ENCODE results near the gene PDE11A.
"Not testable (repeated sequence)": the region's sequence is repeated elsewhere in the genome, so short reads cannot be mapped to it uniquely, and the experiment has no call there.

- TF ChIP-seq CTCF (IDR thresholded peaks at IDR 0.05; ENCODE audit: insufficient read depth, low read length, poor library complexity, severe bottlenecking); EZH2phosphoT487 (conservative IDR thresholded peaks at IDR 0.05; ENCODE audit: low read length): not testable (repeated sequence)
Measured at GRCh38 chr2:178033583-178033982, 39.0 kb downstream of the PDE11A start.

Measured in SU-DHL-6 (cell line).